SK-N-SH (cell line): ENCODE results near the gene PER3. TPM values are rescaled to one million over a fixed set of nuclear protein-coding genes. Genes with fewer than 3 reads are reported as not detected.

Experiments used
- CTCF ChIA-PET: fragments of 300-600, 350-600 bp; formaldehyde crosslinking; extraction: SDS; loops from one replicate; lab custom pipeline; 2021; lab: Yijun Ruan, JAX
- POLR2A ChIA-PET: fragments of 350-600 bp; sonication (Branson Sonifier 250); formaldehyde crosslinking; extraction: SDS; loops from one replicate; lab custom pipeline; 2020; ENCODE audit warnings: antibody characterized with exemption, inconsistent platforms; lab: Yijun Ruan, JAX
- DNase-seq: peaks from one replicate; pipeline ENCODE4 v3.0.0; 2012
- H2AFZ ChIP-seq: fragments of 200-600 bp; sonication (generic); 2 replicates; pipeline ENCODE4 v1.8.1; 2016; ENCODE audit warnings: antibody characterized with exemption, mild to moderate bottlenecking, low read depth
- H3F3A ChIP-seq: fragments of 200-600 bp; sonication (generic); replicated peaks from 2 replicates; pipeline ENCODE3; 2016; ENCODE audit warnings: antibody characterized with exemption, mild to moderate bottlenecking; ENCODE audit not compliant: insufficient read depth
- H3K27ac ChIP-seq, 2 experiments: fragments of 200-500 bp in 1 of 2; fragments of 200-600 bp in 1 of 2; sonication (Bioruptor generic) in 1 of 2; sonication (generic), shearing (Covaris generic) in 1 of 2; 2 replicates each; pipeline versions ENCODE4 v1.5.1 to v1.6.1; 2014 to 2016; ENCODE audit warnings: low read depth in 2 of 2, inconsistent platforms in 1 of 2, low read length in 1 of 2, mild to moderate bottlenecking in 1 of 2, mixed read lengths in 1 of 2
- H3K27me3 ChIP-seq: fragments of 200-600 bp; sonication (generic), shearing (Covaris generic); 2 replicates; pipeline ENCODE4 v1.6.1; 2016; ENCODE audit warnings: mixed run types; ENCODE audit not compliant: insufficient read depth
- H3K36me3 ChIP-seq, 2 experiments: fragments of 200-500 bp in 1 of 2; fragments of 200-600 bp in 1 of 2; sonication (Bioruptor generic) in 1 of 2; sonication (generic) in 1 of 2; replicated peaks in 1 of 2; 2 replicates each; pipeline versions ENCODE3 to v1.5.1; 2014 to 2016; ENCODE audit warnings: low read length in 1 of 2, mild to moderate bottlenecking in 1 of 2; ENCODE audit not compliant: insufficient read depth in 2 of 2, control insufficient read depth in 1 of 2
- H3K4me1 ChIP-seq, 2 experiments: fragments of 200-500 bp in 1 of 2; fragments of 200-600 bp in 1 of 2; sonication (Bioruptor generic) in 1 of 2; sonication (generic), shearing (Covaris generic) in 1 of 2; 2 replicates each; pipeline versions ENCODE4 v1.5.1 to v1.6.1; 2014 to 2016; ENCODE audit warnings: low read depth in 1 of 2, low read length in 1 of 2, mixed run types in 1 of 2; ENCODE audit not compliant: insufficient read depth in 2 of 2, control insufficient read depth in 1 of 2
- H3K4me2 ChIP-seq: fragments of 200-600 bp; sonication (generic), shearing (Covaris generic); 2 replicates; pipeline ENCODE4 v1.6.1; 2017; ENCODE audit warnings: mixed run types
- H3K4me3 ChIP-seq, 2 experiments: fragments of 200-500 bp in 1 of 2; fragments of 200-600 bp in 1 of 2; sonication (Bioruptor generic) in 1 of 2; sonication (generic), shearing (Covaris generic) in 1 of 2; 2 replicates each; pipeline versions ENCODE4 v1.5.1 to v1.8.1; 2014 to 2016; ENCODE audit warnings: low read depth in 2 of 2, inconsistent platforms in 1 of 2, low read length in 1 of 2, mild to moderate bottlenecking in 1 of 2, mixed read lengths in 1 of 2, moderate library complexity in 1 of 2
- H3K79me2 ChIP-seq: fragments of 200-600 bp; sonication (generic); 2 replicates; pipeline ENCODE4 v1.8.1; 2017; ENCODE audit warnings: mild to moderate bottlenecking; ENCODE audit not compliant: insufficient read depth
- H3K9ac ChIP-seq: fragments of 200-600 bp; sonication (generic); 2 replicates; pipeline ENCODE4 v1.6.1; 2017; ENCODE audit warnings: mixed run types
- H3K9me2 ChIP-seq: fragments of 200-600 bp; sonication (generic); 2 replicates; pipeline ENCODE4 v1.6.1; 2017; ENCODE audit warnings: mixed run types
- H3K9me3 ChIP-seq: fragments of 200-600 bp; sonication (generic); 2 replicates; pipeline ENCODE4 v1.6.1; 2017; ENCODE audit warnings: mixed run types, mild to moderate bottlenecking, moderate library complexity
- H4K20me1 ChIP-seq: fragments of 200-600 bp; sonication (generic); 2 replicates; pipeline ENCODE4 v1.6.1; 2017; ENCODE audit warnings: mild to moderate bottlenecking, mixed run types; ENCODE audit not compliant: insufficient read depth
- ELF1 ChIP-seq: IDR thresholded peaks from 2 replicates; pipeline ENCODE4 v1.4.0; 2012
- EP300 ChIP-seq, 2 experiments: IDR thresholded peaks; 2 replicates each; pipeline versions ENCODE4 v1.4.0 to v1.6.1; 2012; ENCODE audit warnings: borderline replicate concordance in 1 of 2, low read depth in 1 of 2, low read length in 1 of 2
- EZH2phosphoT487 ChIP-seq: fragments of 200-600 bp; sonication (generic); IDR thresholded peaks from 2 replicates; pipeline ENCODE4 v1.6.1; 2017; ENCODE audit warnings: low read depth, mixed run types, mild to moderate bottlenecking, antibody characterized with exemption, moderate library complexity, borderline replicate concordance
- FOSL2 ChIP-seq: IDR thresholded peaks from 2 replicates; pipeline ENCODE4 v1.4.0; 2012; ENCODE audit warnings: low read depth, mild to moderate bottlenecking, moderate library complexity, borderline replicate concordance
- FOXM1 ChIP-seq: IDR thresholded peaks from 2 replicates; pipeline ENCODE4 v1.4.0; 2012; ENCODE audit warnings: low read depth, mild to moderate bottlenecking
- GATA2 ChIP-seq: sonication (generic); formaldehyde crosslinking; IDR thresholded peaks from 2 replicates; pipeline ENCODE4 v1.5.0; 2020; ENCODE audit warnings: mild to moderate bottlenecking, missing genetic modification reagents
- IRF3 ChIP-seq: fragments of 150-350 bp; IDR thresholded peaks from 2 replicates; pipeline ENCODE4 v1.6.1; 2016; ENCODE audit warnings: mild to moderate bottlenecking, low read depth, low read length
- JUND ChIP-seq: IDR thresholded peaks from 2 replicates; pipeline ENCODE4 v1.4.0; 2012
- MEF2A ChIP-seq: IDR thresholded peaks from 2 replicates; pipeline ENCODE4 v1.4.0; 2012; ENCODE audit warnings: low read depth, borderline replicate concordance
- MXI1 ChIP-seq: IDR thresholded peaks from 2 replicates; pipeline ENCODE4 v1.6.1; 2012; ENCODE audit warnings: mild to moderate bottlenecking, low read depth, low read length, improper control_type of control experiment
- NFIC ChIP-seq: IDR thresholded peaks from 2 replicates; pipeline ENCODE4 v1.4.0; 2012; ENCODE audit warnings: borderline replicate concordance
- NRF1 ChIP-seq: IDR thresholded peaks from 2 replicates; pipeline ENCODE4 v1.6.1; 2012; ENCODE audit warnings: low read depth, mild to moderate bottlenecking, low read length
- RAD21 ChIP-seq: IDR thresholded peaks from 2 replicates; pipeline ENCODE4 v1.6.1; 2012; ENCODE audit warnings: mild to moderate bottlenecking, low read length
- RCOR1 ChIP-seq: fragments of 150-350 bp; IDR thresholded peaks from 2 replicates; pipeline ENCODE4 v1.6.1; 2017; ENCODE audit warnings: antibody characterized with exemption, low read length
- RFX5 ChIP-seq: IDR thresholded peaks from 2 replicates; pipeline ENCODE4 v1.6.1; 2012; ENCODE audit warnings: mild to moderate bottlenecking, improper control_type of control experiment, low read length
- RXRA ChIP-seq: IDR thresholded peaks from 2 replicates; pipeline ENCODE4 v1.4.0; 2012; ENCODE audit warnings: low read depth, mild to moderate bottlenecking, borderline replicate concordance
- SMC3 ChIP-seq: IDR thresholded peaks from 2 replicates; pipeline ENCODE4 v1.6.1; 2012; ENCODE audit warnings: low read depth, low read length, improper control_type of control experiment
- TAF1 ChIP-seq: IDR thresholded peaks from 2 replicates; pipeline ENCODE4 v1.6.1; 2012; ENCODE audit warnings: low read depth, mild to moderate bottlenecking, low read length, moderate library complexity, borderline replicate concordance
- TCF12 ChIP-seq: IDR thresholded peaks from 2 replicates; pipeline ENCODE4 v1.4.0; 2012
- TEAD4 ChIP-seq: IDR thresholded peaks from 2 replicates; pipeline ENCODE4 v1.4.0; 2012; ENCODE audit warnings: mild to moderate bottlenecking, borderline replicate concordance; ENCODE audit not compliant: insufficient read depth
- YY1 ChIP-seq: IDR thresholded peaks from 2 replicates; pipeline ENCODE4 v1.4.0; 2012; ENCODE audit warnings: low read depth, mild to moderate bottlenecking
- WGBS: methylation state at CpG from one replicate; pipeline ENCODE4 v1.1.6; 2017; ENCODE audit warnings: low lambda C conversion rate; 5-methylcytosine and 5-hydroxymethylcytosine counted together
- polyA plus RNA-seq, 3 experiments: library from polyadenylated mRNA; depleted of rRNA; stranded (reverse); fragments of >200 nt; gene quantifications; 2 replicates each; pipeline ENCODE4 v1.2.3, GENCODE V29; 2012
- TF ChIP-seq, protein P1 (sequence below): fragments of 200-600 bp; sonication (generic); IDR thresholded peaks from 2 replicates; pipeline ENCODE4 v1.6.1; 2017; ENCODE audit warnings: antibody characterized with exemption, mild to moderate bottlenecking, moderate library complexity
- TF ChIP-seq, protein P2 (sequence below): IDR thresholded peaks from 2 replicates; pipeline ENCODE4 v1.4.0; 2012; ENCODE audit warnings: low read depth

The PER3 gene
- polyA plus RNA-seq, 1 of the 3 experiments (the other 2 are of a cell fraction), result 6.0 TPM

- TF ChIP-seq, protein P1, sequence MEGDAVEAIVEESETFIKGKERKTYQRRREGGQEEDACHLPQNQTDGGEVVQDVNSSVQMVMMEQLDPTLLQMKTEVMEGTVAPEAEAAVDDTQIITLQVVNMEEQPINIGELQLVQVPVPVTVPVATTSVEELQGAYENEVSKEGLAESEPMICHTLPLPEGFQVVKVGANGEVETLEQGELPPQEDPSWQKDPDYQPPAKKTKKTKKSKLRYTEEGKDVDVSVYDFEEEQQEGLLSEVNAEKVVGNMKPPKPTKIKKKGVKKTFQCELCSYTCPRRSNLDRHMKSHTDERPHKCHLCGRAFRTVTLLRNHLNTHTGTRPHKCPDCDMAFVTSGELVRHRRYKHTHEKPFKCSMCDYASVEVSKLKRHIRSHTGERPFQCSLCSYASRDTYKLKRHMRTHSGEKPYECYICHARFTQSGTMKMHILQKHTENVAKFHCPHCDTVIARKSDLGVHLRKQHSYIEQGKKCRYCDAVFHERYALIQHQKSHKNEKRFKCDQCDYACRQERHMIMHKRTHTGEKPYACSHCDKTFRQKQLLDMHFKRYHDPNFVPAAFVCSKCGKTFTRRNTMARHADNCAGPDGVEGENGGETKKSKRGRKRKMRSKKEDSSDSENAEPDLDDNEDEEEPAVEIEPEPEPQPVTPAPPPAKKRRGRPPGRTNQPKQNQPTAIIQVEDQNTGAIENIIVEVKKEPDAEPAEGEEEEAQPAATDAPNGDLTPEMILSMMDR, result no peak
- TF ChIP-seq SMC3 (no peak), TAF1 (no peak), EP300 (IDR thresholded peaks at IDR 0.05; ENCODE audit: borderline replicate concordance in 1 of 2, low read depth in 1 of 2, low read length in 1 of 2) (no peak), ELF1 (no peak), TEAD4 (no peak), JUND (no peak), YY1 (no peak)
Measured at GRCh38 chr1:7811476-7811875, 27.4 kb downstream of the PER3 start (continued).

- Histone ChIP-seq H3K27ac (no peak overlapping the region), H2AFZ (no peak overlapping the region), H3K79me2 (no peaks in the 10 kb centered on the region), H3K4me1 (no peaks in the 10 kb centered on the region), H3K27me3 (no peaks in the 10 kb centered on the region), H3K9ac (no peak overlapping the region), H3K4me2 (no peak overlapping the region), H3K9me3 (0 out of 2 replicates have a peak, but pooled peaks cover 11% of the 10 kb centered on the region), H3K9me2 (no peaks in the 10 kb centered on the region), H3K36me3 (peaks cover 29 to 61% of the 10 kb centered on the region in 2 experiments), H4K20me1 (no peaks in the 10 kb centered on the region), H3F3A (peaks cover 15% of the 10 kb centered on the region), H3K4me3 (no peak overlapping the region)
- 86% methylated on average over 3 of the region's 3 CpGs for WGBS
- POLR2A ChIA-PET, result no interaction called here
- DNase-seq, result no peak
- CTCF ChIA-PET, result interaction anchor here (0.7 kb wide), 1 partner anchor 11 kb away, joined by 3 read pairs; no protein-coding TSS in a partner anchor
- no peak for TF ChIP-seq FOSL2
- no peak for TF ChIP-seq RCOR1
- no peak for TF ChIP-seq GATA2 (CRISPR knock-in tag)
- no peak for TF ChIP-seq FOXM1
- TF ChIP-seq ELF1, result no peak
- TF ChIP-seq IRF3, result no peak
- TF ChIP-seq, protein P2, sequence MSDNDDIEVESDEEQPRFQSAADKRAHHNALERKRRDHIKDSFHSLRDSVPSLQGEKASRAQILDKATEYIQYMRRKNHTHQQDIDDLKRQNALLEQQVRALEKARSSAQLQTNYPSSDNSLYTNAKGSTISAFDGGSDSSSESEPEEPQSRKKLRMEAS, result no peak
- TF ChIP-seq EZH2phosphoT487, result no peak
- no peak for TF ChIP-seq MXI1
- no peak for TF ChIP-seq RXRA
- no peak for TF ChIP-seq MEF2A
- TF ChIP-seq TCF12, result no peak
- TF ChIP-seq NRF1, result no peak
- no peak for TF ChIP-seq JUND
- no peak for TF ChIP-seq RFX5
- no peak for TF ChIP-seq RAD21
- no peak for TF ChIP-seq SMC3
- TF ChIP-seq NFIC, result no peak
Measured at GRCh38 chr1:7813677-7814373, 29.7 kb downstream of the PER3 start.
